Neuronal stem cell (in vitro differentiated cells): ENCODE results near the gene SBSN.

Experiments
- DNase-seq: peaks from one replicate; pipeline ENCODE4 v3.0.0-alpha.2; 2013; ENCODE audit warnings: low spot score
- H2AFZ ChIP-seq: one replicate; pipeline ENCODE4 v1.6.1; 2013; ENCODE audit warnings: mild to moderate bottlenecking, low read length, inconsistent platforms
- H2AK5ac ChIP-seq: 2 replicates; pipeline ENCODE4 v1.6.1; 2013; ENCODE audit warnings: low read depth, mild to moderate bottlenecking, inconsistent platforms, low read length, moderate library complexity, mixed read lengths
- H2BK120ac ChIP-seq: 2 replicates; pipeline ENCODE4 v1.6.1; 2013; ENCODE audit warnings: low read depth, mild to moderate bottlenecking, inconsistent platforms, low read length, moderate library complexity, mixed read lengths
- H2BK12ac ChIP-seq: one replicate; pipeline ENCODE4 v1.6.1; 2013; ENCODE audit warnings: low read length, inconsistent platforms
- H2BK15ac ChIP-seq: 2 replicates; pipeline ENCODE4 v1.6.1; 2013; ENCODE audit warnings: mild to moderate bottlenecking, low read length, inconsistent platforms, mixed read lengths
- H2BK5ac ChIP-seq: one replicate; pipeline ENCODE4 v1.6.1; 2013; ENCODE audit warnings: inconsistent platforms, mild to moderate bottlenecking, low read length, moderate library complexity
- H3K14ac ChIP-seq: one replicate; pipeline ENCODE4 v1.6.1; 2013; ENCODE audit warnings: low read length, inconsistent platforms
- H3K18ac ChIP-seq: 2 replicates; pipeline ENCODE4 v1.6.1; 2013; ENCODE audit warnings: low read length, inconsistent platforms
- H3K23ac ChIP-seq: 2 replicates; pipeline ENCODE4 v1.6.1; 2013; ENCODE audit warnings: low read depth, mild to moderate bottlenecking, mixed read lengths, low read length, inconsistent platforms; ENCODE audit not compliant: poor library complexity
- H3K27ac ChIP-seq: replicated peaks from 3 replicates; pipeline ENCODE4 v1.5.1; 2013; ENCODE audit warnings: low read length, inconsistent platforms
- H3K27me3 ChIP-seq, 3 experiments: 2 replicates each; pipeline ENCODE4 v1.6.1; 2013; ENCODE audit warnings: low read length in 3 of 3, mild to moderate bottlenecking in 2 of 3, inconsistent platforms in 1 of 3, low read depth in 1 of 3, mixed read lengths in 1 of 3, moderate library complexity in 1 of 3; ENCODE audit not compliant: control insufficient read depth in 3 of 3, insufficient read depth in 3 of 3
- H3K36me3 ChIP-seq, 2 donors: replicated peaks in 1 of 2; 2 replicates each; pipeline ENCODE4 v1.6.1; 2013; ENCODE audit warnings: low read length in 2 of 2; ENCODE audit not compliant: control insufficient read depth in 2 of 2, insufficient read depth in 2 of 2
- H3K4ac ChIP-seq: 2 replicates; pipeline ENCODE4 v1.6.1; 2013; ENCODE audit warnings: inconsistent platforms, mild to moderate bottlenecking, low read length, moderate library complexity
- H3K4me1 ChIP-seq, 2 donors: 1 replicate in 1 of 2; 2 replicates in 1 of 2; pipeline ENCODE4 v1.6.1; 2013; ENCODE audit warnings: low read length in 2 of 2, low read depth in 1 of 2; ENCODE audit not compliant: control insufficient read depth in 2 of 2, insufficient read depth in 1 of 2
- H3K4me2 ChIP-seq: one replicate; pipeline ENCODE4 v1.6.1; 2013; ENCODE audit warnings: mild to moderate bottlenecking, low read length, inconsistent platforms; ENCODE audit not compliant: insufficient read depth, poor library complexity, severe bottlenecking
- H3K4me3 ChIP-seq, 2 donors: 2 replicates each; pipeline ENCODE4 v1.5.1; 2013; ENCODE audit warnings: low read length in 2 of 2, mild to moderate bottlenecking in 2 of 2, inconsistent platforms in 1 of 2, moderate library complexity in 1 of 2
- H3K79me1 ChIP-seq: one replicate; pipeline ENCODE4 v1.6.1; 2013; ENCODE audit warnings: low read depth, mild to moderate bottlenecking, inconsistent platforms, low read length, moderate library complexity
- H3K9ac ChIP-seq: one replicate; pipeline ENCODE4 v1.6.1; 2013; ENCODE audit warnings: mild to moderate bottlenecking, low read depth, low read length, inconsistent platforms; ENCODE audit not compliant: poor library complexity
- H3K9me3 ChIP-seq, 2 donors: replicated peaks in 1 of 2; 2 replicates each; pipeline versions ENCODE3 to v1.6.1; 2013; ENCODE audit warnings: low read length in 2 of 2, mild to moderate bottlenecking in 2 of 2, inconsistent platforms in 1 of 2, low read depth in 1 of 2, mixed read lengths in 1 of 2, moderate library complexity in 1 of 2; ENCODE audit not compliant: control insufficient read depth in 2 of 2, insufficient read depth in 1 of 2
- H4K8ac ChIP-seq: one replicate; pipeline ENCODE4 v1.6.1; 2013; ENCODE audit warnings: low read depth, mild to moderate bottlenecking, inconsistent platforms, low read length, moderate library complexity
- H4K91ac ChIP-seq: one replicate; pipeline ENCODE4 v1.6.1; 2013; ENCODE audit warnings: low read length, low read depth, mild to moderate bottlenecking, inconsistent platforms; ENCODE audit not compliant: poor library complexity
- WGBS, 2 donors: extraction: QIAGEN DNeasy Blood & Tissue Kit; methylation state at CpG; one replicate each; pipeline ENCODE4 v1.1.7; 2013; ENCODE audit warnings: missing lambda C conversion rate in 2 of 2, mixed read lengths in 1 of 2; ENCODE audit not compliant: insufficient read length in 2 of 2, insufficient replicate concordance in 1 of 2; ENCODE audit errors: extremely low coverage in 2 of 2; 5-methylcytosine and 5-hydroxymethylcytosine counted together

The SBSN gene

DNA sequence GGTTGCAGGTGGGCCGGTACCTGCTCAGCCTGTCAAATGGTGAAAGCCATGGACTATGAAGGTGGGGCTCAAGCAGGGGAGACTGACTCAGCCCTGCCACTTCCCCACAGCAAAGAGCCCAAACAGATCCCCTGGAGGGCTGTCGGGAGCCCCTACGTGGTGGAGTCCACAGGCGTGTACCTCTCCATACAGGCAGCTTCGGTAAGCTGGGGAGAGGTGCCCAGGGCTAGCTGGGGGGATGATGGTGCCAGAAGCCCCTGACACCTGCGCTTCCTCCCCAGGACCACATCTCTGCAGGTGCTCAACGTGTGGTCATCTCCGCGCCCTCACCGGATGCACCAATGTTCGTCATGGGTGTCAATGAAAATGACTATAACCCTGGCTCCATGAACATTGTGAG, 14.1 kb upstream of the SBSN start:
- no CpG with 5 or more reads among the region's 11 CpGs for WGBS, 2 donors
- H3K9ac ChIP-seq, result no peak overlapping the region
- H3K18ac ChIP-seq, result no peak overlapping the region
- no peak overlapping the region for H4K8ac ChIP-seq
- H3K23ac ChIP-seq, result no peak overlapping the region
- H3K14ac ChIP-seq, result no peak overlapping the region
- no peak overlapping the region for H3K4me2 ChIP-seq
- H2BK15ac ChIP-seq, result no peak overlapping the region
- no peak overlapping the region for H4K91ac ChIP-seq
- peaks cover 0 to 2% of the 10 kb centered on the region in 2 donors for H3K9me3 ChIP-seq
- peaks cover 5 to 8% of the 10 kb centered on the region in 2 donors for H3K4me1 ChIP-seq
- H2BK5ac ChIP-seq, result peak overlapping the region; percentile 61
- no peak for DNase-seq
- H2BK12ac ChIP-seq, result no peak overlapping the region
- no peak overlapping the region for H3K27ac ChIP-seq
- H2BK120ac ChIP-seq, result no peak overlapping the region
- H3K4ac ChIP-seq, result no peak overlapping the region
- peaks cover 7% of the 10 kb centered on the region for H3K79me1 ChIP-seq
- no peak overlapping the region for H2AK5ac ChIP-seq
- H3K36me3 ChIP-seq, result peaks cover 13 to 33% of the 10 kb centered on the region in 2 donors
- H3K27me3 ChIP-seq, result no peaks in the 10 kb centered on the region
- no peak overlapping the region for H2AFZ ChIP-seq
- no peak overlapping the region for H3K4me3 ChIP-seq

DNA sequence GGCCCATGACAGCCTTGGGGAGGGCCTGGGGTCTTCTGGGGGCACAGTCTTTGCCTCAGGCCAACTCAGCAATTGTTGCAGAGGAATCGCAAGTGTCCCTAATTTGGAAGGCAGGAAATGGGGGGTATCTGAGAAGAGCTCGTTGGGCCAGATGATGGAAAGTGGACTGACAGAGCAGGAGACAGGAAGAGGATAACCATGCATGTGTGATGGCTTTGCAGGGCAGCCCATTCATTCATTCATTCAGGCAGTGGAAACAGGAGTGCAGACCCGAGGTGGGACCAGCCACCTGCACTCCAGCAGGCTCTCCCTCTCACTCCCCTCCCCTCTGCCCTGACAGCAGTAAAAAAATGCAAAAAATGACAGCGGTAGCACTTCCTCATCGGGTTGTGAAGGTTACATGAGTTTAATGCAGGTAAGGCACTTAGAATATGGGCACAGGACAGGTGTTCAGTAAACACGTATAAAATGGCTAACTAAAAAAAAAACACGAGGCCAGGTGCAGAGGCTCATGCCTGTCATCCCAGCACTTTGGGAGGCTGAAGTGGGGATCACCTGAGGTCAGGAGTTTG, 12.3 kb upstream of the SBSN start:
- H3K27me3 ChIP-seq, result no peaks in the 10 kb centered on the region
- no peak overlapping the region for H3K4ac ChIP-seq
- H3K9me3 ChIP-seq, result peaks cover 0 to 2% of the 10 kb centered on the region in 2 donors
- no peak overlapping the region for H3K27ac ChIP-seq
- H3K23ac ChIP-seq, result no peak overlapping the region
- no peak overlapping the region for H3K14ac ChIP-seq
- no peak overlapping the region for H3K9ac ChIP-seq
- no peak for DNase-seq
- H3K4me3 ChIP-seq, result no peak overlapping the region
- no peak overlapping the region for H2BK15ac ChIP-seq
- peaks cover 13 to 27% of the 10 kb centered on the region in 2 donors for H3K36me3 ChIP-seq
- peaks cover 0 to 2% of the 10 kb centered on the region in 2 donors for H3K4me1 ChIP-seq
- no peak overlapping the region for H3K18ac ChIP-seq
- no peak overlapping the region for H2BK120ac ChIP-seq
- no peak overlapping the region for H4K91ac ChIP-seq
- no peak overlapping the region for H2BK12ac ChIP-seq
- H3K79me1 ChIP-seq, result peaks cover 7% of the 10 kb centered on the region
- WGBS, 2 donors, result no CpG with 5 or more reads among the region's 7 CpGs
- H2AFZ ChIP-seq, result no peak overlapping the region
- no peak overlapping the region for H3K4me2 ChIP-seq
- no peak overlapping the region for H2BK5ac ChIP-seq
- H4K8ac ChIP-seq, result no peak overlapping the region
- H2AK5ac ChIP-seq, result no peak overlapping the region

DNA sequence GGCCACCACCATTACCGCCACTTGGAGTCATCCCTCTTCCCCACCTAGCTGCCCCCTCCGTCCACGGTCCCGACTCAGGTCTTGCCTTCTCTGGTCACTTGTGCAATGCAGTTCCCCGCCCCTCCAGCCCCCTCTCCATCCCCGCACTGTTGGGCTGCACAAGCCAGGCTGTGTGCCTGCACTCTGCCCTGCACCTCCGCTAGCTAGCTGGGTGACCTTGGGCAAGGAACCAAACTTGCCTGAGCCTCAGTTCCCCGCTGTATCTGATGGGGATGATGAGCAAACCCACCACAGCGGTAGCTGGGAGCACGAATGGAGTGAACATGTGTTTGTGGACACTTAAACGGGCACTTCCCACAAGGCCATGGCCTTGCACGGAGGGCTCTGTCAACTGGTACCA, 11.7 kb upstream of the SBSN start:
- H2AK5ac ChIP-seq, result no peak overlapping the region
- H3K9me3 ChIP-seq, result peaks cover 0 to 2% of the 10 kb centered on the region in 2 donors
- peak overlapping the region; percentile 54 for H3K9ac ChIP-seq
- H3K4ac ChIP-seq, result no peak overlapping the region
- H3K4me3 ChIP-seq, result no peak overlapping the region
- DNase-seq, result no peak
- peak overlapping the region; percentile 13 for H3K23ac ChIP-seq
- no peak overlapping the region for H4K8ac ChIP-seq
- H3K4me1 ChIP-seq, result peaks cover 0 to 2% of the 10 kb centered on the region in 2 donors
- no peak overlapping the region for H4K91ac ChIP-seq
- no peak overlapping the region for H3K14ac ChIP-seq
- peaks cover 13 to 27% of the 10 kb centered on the region in 2 donors for H3K36me3 ChIP-seq
- no peak overlapping the region for H2BK120ac ChIP-seq
- H2BK12ac ChIP-seq, result no peak overlapping the region
- no peak overlapping the region for H2BK15ac ChIP-seq
- peak overlapping the region; percentile 3 for H3K4me2 ChIP-seq
- H3K18ac ChIP-seq, result no peak overlapping the region
- H3K27ac ChIP-seq, result no peak overlapping the region
- H2AFZ ChIP-seq, result no peak overlapping the region
- H3K79me1 ChIP-seq, result peaks cover 7% of the 10 kb centered on the region
- no peak overlapping the region for H2BK5ac ChIP-seq
- WGBS, 2 donors, result no CpG with 5 or more reads among the region's 12 CpGs
- H3K27me3 ChIP-seq, result no peaks in the 10 kb centered on the region

DNA sequence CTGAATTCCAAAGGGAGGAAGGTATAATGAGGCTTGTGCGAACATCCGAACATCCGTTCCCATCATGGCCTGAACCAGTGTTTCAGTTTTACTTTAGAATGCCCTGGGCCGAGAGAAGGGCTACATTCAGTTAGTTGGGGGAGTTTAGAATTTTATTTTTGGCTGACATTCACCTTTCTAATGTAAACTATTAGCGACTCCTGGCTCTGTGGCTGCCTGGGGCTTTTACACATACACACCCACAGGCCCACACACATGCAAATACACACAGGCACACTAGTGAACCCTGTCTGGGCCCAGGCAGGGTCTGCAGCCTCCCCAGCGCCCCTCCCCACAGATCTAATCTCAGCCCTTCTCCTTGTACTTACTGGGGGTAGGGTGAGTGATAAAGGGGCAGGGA, 11.2 kb upstream of the SBSN start:
- no peak overlapping the region for H3K18ac ChIP-seq
- no peak overlapping the region for H3K9ac ChIP-seq
- no peak overlapping the region for H3K14ac ChIP-seq
- no peak overlapping the region for H3K4me3 ChIP-seq
- H2BK5ac ChIP-seq, result no peak overlapping the region
- H2BK15ac ChIP-seq, result no peak overlapping the region
- no peak overlapping the region for H4K91ac ChIP-seq
- no peak overlapping the region for H2AFZ ChIP-seq
- no peak overlapping the region for H2BK12ac ChIP-seq
- H3K79me1 ChIP-seq, result peaks cover 2% of the 10 kb centered on the region
- no peak overlapping the region for H2BK120ac ChIP-seq
- no peak overlapping the region for H3K27ac ChIP-seq
- no peak overlapping the region for H2AK5ac ChIP-seq
- H3K4me1 ChIP-seq, result no peaks in the 10 kb centered on the region
- peaks cover 0 to 2% of the 10 kb centered on the region in 2 donors for H3K9me3 ChIP-seq
- DNase-seq, result no peak
- peaks cover 13 to 27% of the 10 kb centered on the region in 2 donors for H3K36me3 ChIP-seq
- no peak overlapping the region for H3K4me2 ChIP-seq
- peaks cover 0 to 3% (median 0%) of the 10 kb centered on the region in 3 experiments for H3K27me3 ChIP-seq
- H3K4ac ChIP-seq, result no peak overlapping the region
- H4K8ac ChIP-seq, result no peak overlapping the region
- no CpG with 5 or more reads among the region's 6 CpGs for WGBS, 2 donors
- H3K23ac ChIP-seq, result no peak overlapping the region
